ENCODE data around the gene DOCK11.

The DOCK11 gene

GRCh38 chrX:118499295-118499694, 3.7 kb downstream of the DOCK11 start:
- no peak for DNase-seq (ENCODE audit: extremely low read depth in 1 of 2, low read depth in 1 of 2)

GRCh38 chrX:118502161-118502789, 6.7 kb downstream of the DOCK11 start:
- DNase-seq (ENCODE audit: extremely low read depth in 1 of 2, low read depth in 1 of 2), result no peak

- no peak for DNase-seq (ENCODE audit: extremely low read depth in 1 of 2, low read depth in 1 of 2)
Measured at GRCh38 chrX:118503260-118504041, 7.8 kb downstream of the DOCK11 start.

- no peak for DNase-seq (ENCODE audit: extremely low read depth in 1 of 2, low read depth in 1 of 2)
Measured at GRCh38 chrX:118504581-118504980, 9.0 kb downstream of the DOCK11 start.

- no peak for DNase-seq (ENCODE audit: extremely low read depth in 1 of 2, low read depth in 1 of 2)
Measured at GRCh38 chrX:118506805-118507480, 11.3 kb downstream of the DOCK11 start.

- DNase-seq (ENCODE audit: extremely low read depth in 1 of 2, low read depth in 1 of 2), result no peak
Measured at GRCh38 chrX:118507766-118508165, 12.2 kb downstream of the DOCK11 start.

- no peak for DNase-seq (ENCODE audit: extremely low read depth in 1 of 2, low read depth in 1 of 2)
Measured at GRCh38 chrX:118508221-118508620, 12.6 kb downstream of the DOCK11 start.

GRCh38 chrX:118508635-118509034, 13.0 kb downstream of the DOCK11 start:
- no peak for DNase-seq (ENCODE audit: extremely low read depth in 1 of 2, low read depth in 1 of 2)

GRCh38 chrX:118510111-118510510, 14.5 kb downstream of the DOCK11 start:
- DNase-seq (ENCODE audit: extremely low read depth in 1 of 2, low read depth in 1 of 2), result no peak

GRCh38 chrX:118513120-118513898, 17.7 kb downstream of the DOCK11 start:
- DNase-seq (ENCODE audit: extremely low read depth in 1 of 2, low read depth in 1 of 2), result no peak

GRCh38 chrX:118519411-118520215, 24.0 kb downstream of the DOCK11 start:
- DNase-seq (ENCODE audit: extremely low read depth in 1 of 2, low read depth in 1 of 2), result no peak

- no peak for DNase-seq (ENCODE audit: extremely low read depth in 1 of 2, low read depth in 1 of 2)
Measured at GRCh38 chrX:118520216-118521206, 24.9 kb downstream of the DOCK11 start.

- no peak for DNase-seq (ENCODE audit: extremely low read depth in 1 of 2, low read depth in 1 of 2)
Measured at GRCh38 chrX:118521435-118521834, 25.8 kb downstream of the DOCK11 start.

- DNase-seq (ENCODE audit: extremely low read depth in 1 of 2, low read depth in 1 of 2), result no peak
Measured at GRCh38 chrX:118522230-118522926, 26.8 kb downstream of the DOCK11 start.

GRCh38 chrX:118523920-118524319, 28.3 kb downstream of the DOCK11 start:
- peak in 1 of 2 donors; percentile 19 for DNase-seq (ENCODE audit: extremely low read depth in 1 of 2, low read depth in 1 of 2)

- no peak for DNase-seq (ENCODE audit: extremely low read depth in 1 of 2, low read depth in 1 of 2)
Measured at GRCh38 chrX:118524344-118524743, 28.7 kb downstream of the DOCK11 start.

- no peak for DNase-seq (ENCODE audit: extremely low read depth in 1 of 2, low read depth in 1 of 2)
Measured at GRCh38 chrX:118525174-118525730, 29.6 kb downstream of the DOCK11 start.

GRCh38 chrX:118526149-118526548, 30.5 kb downstream of the DOCK11 start:
- DNase-seq (ENCODE audit: extremely low read depth in 1 of 2, low read depth in 1 of 2), result no peak
